Activated CD4-positive, alpha-beta T cell treated with anti-CD3 and anti-CD28 coated beads for 24 hours (primary cell): ENCODE results near the gene ATF2.
"Not testable (repeated sequence)": the region's sequence is repeated elsewhere in the genome, so short reads cannot be mapped to it uniquely, and the experiment has no call there.

ENCODE experiments used
- DNase-seq, 2 donors: peaks; one replicate each; pipeline ENCODE4 v3.0.0-alpha.2; 2020; ENCODE audit warnings: low read depth in 2 of 2

ATF2 gene

DNA sequence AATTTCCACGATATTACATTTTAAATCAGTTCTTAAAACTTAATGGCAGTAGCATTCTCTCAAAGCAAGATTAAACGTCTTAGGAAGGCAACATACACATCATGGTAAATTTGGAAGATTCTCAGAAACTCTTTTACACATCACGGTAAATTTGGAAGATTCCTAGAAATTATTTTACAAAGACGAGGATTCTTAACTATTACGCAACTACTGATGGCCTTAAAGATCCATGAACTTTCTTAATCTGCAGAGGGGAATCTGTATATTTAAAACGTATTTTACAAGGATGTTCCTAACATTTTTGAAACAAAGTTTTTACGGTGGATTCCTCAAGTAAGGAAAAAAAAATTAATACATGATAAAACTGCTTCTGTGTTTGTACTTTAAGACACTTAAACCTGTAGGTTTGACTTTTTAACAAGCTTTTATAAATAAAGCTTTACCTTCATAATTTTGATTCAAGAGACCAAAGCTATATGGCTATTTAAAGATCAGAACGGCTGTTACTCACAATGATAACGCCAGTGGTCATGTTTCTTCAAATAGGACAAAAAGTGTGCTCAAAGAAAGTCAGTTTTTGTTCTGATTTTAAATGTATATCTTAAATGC lies 1.7 kb downstream of the ATF2 start:
- no peak for DNase-seq

- DNase-seq, result no peak
Observed at GRCh38 chr2:175164235-175164634, 3.8 kb downstream of the ATF2 start.

DNA sequence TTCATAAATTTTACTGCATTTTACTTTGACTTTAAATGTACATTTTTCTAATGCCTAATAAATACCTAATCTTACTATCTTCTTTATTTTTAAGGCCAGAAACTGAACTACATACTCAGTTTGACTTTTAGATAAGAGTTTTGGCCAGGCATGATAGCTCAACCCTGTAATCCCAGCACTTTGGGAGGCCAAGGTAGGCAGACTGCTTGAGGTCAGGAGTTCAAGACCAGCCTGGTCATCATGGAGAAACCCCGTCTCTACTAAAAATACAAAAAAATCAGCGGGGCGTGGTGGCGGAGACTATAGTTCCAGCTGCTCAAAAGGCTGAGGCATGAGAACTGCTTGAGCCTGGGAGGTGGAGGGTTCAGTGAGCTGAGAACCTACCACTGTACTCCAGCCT lies 9.1 kb downstream of the ATF2 start:
- no peak for DNase-seq

DNA sequence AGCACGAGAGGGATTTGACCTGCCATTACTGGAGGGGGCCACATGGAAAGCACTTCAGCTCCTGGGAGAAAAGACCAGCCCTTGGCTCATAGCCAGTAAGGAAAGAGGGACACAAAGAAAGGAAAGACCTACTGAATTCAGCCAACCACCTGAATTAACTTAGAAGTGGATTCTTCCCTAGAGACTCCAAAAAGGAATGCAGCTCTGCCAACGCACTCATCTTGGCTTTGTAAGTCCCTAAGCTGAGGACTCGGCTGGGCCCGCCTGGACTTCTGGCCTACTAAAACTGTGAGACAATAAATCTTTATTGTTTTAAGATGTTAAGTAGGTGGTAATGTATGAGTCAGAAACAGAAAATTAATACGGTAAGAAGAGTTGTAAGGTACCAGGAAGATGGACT lies 11.5 kb downstream of the ATF2 start:
- DNase-seq, result no peak

DNA sequence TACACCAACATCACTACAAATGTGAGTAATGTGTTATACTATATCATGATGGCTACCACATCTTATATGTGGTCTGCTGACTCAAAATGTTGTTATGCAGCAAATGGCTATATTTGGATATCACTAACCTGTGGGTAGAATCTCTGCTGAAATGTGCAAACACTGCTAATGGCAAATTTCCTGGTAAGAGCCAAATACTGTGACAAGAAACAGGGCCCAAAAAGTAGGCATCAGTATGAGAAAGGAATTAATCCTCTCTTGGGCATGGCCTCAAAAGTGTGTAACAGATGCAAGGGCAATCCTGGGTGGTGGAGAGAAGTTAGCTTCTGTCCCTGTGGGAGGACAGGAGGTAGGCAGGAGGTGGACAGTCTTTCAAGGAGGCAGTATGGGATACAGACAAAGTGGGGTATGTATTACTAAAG lies 13.3 kb downstream of the ATF2 start:
- no peak for DNase-seq

DNA sequence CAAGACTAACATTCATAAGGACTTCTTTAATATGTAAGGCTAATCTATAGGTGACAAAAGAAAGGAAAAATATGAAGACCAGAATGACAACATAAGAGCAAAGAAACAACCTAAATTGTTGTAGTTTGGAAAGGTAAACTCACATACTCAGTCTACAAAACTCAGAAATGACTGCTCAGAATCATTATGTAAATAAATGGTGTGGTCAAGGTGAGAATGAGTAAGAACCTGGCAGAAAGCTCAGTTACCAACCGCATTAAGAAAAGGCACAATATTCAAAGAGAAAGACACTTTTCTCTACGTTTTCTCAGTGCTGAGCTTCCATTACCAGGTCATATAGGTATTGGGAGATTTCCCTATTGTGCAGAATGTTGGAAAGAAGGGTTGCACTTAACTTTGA lies 15.8 kb downstream of the ATF2 start:
- DNase-seq, result no peak

GRCh38 chr2:175151791-175152190 lies 16.2 kb downstream of the ATF2 start:
- DNase-seq, result no peak

GRCh38 chr2:175147186-175147585 lies 20.8 kb downstream of the ATF2 start:
- no peak for DNase-seq

DNA sequence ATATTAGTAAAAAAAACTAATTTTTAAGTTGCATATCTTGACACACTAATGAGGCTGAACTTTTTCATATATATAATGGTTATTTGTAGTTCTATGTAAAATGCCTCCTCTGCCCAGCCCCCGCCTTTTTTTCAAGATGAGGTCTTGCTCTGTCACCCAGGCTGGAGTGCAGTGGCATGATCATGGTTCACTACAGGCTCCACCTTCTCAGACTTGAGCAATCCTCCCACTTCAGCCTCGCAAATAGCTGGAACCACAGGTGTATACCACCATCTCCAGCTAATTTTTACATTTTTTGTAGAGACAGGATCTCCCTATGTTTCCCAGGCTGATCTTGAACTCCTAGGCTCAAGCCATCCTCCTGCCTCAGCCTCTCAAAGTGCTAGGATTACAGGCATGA lies 24.3 kb downstream of the ATF2 start:
- no peak for DNase-seq

DNA sequence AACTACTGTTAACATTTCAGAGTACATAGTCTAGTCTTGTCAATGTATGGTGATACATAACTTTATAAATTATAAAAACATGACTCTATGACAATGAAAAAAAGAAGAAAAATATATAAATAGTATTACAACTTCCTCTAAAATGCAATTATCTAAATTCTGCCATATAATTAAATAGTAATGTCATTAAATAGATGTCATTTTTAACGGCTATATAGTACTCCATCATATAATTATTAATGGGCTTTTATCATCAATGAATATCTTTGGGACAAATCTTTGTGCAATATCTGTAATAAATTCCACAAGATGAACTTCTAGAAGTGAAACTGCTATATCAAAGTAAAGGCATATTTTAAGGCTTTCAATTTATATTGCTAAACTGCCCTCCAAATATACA lies 24.8 kb downstream of the ATF2 start:
- no peak for DNase-seq

DNA sequence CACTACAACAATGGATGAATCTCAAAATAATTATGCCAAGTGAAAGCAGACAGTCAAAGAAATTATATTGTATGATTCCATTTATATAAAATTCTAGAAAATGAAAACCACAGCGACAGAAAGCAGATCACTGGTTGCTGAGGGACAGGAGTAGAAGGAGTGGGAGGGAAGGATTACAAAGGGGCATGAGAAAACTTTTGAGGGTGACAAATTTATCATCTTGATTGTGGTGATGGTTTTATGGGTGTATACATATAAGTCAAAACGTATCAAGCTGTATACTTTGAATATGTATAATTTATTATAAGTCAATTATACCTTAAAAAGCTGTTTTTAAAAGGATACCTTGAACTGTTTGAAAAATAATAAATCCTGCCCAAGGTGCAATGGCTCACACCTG lies 27.7 kb downstream of the ATF2 start:
- no peak for DNase-seq

DNA sequence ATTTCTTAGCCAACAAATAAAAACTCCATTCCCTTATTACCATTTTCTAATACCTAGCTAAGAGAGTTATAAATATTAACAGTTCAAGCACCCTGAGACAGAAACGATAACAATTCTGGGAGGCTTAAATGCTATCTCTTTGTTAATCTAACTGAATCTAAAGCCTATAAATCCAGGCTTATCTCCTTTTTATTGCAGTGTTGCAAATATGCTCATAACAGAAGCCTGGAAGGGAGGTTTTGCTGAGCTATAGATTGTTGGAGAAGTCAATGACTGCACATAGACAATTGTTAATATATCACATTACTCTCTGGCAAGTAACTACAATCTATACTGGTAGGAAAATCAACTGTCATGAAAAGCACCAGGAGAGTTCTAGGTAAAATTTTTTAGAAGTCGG lies 30.2 kb downstream of the ATF2 start:
- DNase-seq, result no peak

DNA sequence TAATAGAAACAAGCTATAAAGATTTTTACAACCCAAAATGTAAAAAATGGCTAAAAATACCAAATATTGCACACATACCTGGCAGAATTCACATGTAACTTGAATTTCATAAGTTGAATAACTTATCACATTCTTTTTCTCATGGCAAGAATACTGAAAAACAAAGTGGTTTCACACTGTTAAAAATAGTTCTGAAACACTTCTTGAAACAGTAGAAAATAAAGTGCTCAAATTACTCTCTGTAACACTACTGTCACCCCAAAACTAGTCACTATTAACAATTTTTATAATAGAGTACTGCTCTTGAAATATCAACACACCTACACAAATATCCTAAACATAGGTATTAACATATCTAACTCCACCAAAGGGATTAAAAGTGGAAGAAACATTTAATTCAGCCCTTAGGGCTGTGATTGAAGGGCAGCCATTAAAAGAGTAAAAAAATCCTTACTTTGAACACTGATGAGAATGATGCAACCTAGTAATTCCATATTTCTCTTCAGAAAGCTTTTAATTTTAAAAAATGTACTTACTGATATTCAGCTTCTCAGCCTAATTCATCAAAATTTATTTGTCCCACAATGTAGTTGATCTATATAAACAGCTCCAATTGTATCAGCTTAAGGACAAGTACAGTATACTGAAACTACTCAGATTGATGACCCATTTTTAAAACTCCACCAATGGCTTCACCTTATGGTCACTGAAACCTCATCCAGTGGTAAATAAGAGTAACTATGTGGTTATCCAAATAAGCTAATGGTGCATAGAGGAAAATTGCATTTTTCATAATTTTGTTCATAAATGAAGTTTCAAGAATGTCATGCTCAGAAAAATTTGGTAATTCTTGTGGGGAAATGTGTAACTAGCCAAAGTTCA lies 31.4 kb downstream of the ATF2 start:
- DNase-seq, result no peak

GRCh38 chr2:175135862-175136261 lies 32.1 kb downstream of the ATF2 start:
- no peak for DNase-seq

- no peak for DNase-seq
Observed at GRCh38 chr2:175135177-175135576, 32.8 kb downstream of the ATF2 start.

- DNase-seq, result no peak
Observed at GRCh38 chr2:175131252-175131651, 36.8 kb downstream of the ATF2 start.

GRCh38 chr2:175126661-175127060 lies 41.3 kb downstream of the ATF2 start:
- DNase-seq, result no peak

DNA sequence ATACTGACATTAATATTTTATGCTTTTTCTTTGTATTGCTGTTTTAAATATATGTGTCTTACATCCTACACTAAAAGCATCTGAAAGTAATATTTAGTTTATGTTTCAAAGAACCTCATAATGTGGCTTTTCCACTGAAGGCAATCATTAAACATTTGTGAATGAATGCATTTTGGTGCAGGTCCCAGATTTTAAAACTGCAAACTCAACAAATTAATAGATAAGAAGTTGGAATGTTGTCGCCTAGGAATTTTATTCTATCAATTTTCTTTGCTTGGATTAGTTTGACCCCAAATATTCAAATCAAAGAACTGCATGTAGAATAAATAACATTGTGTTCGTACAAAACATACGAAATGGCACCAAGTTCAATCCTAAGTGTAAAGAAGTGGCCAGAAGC lies 44.7 kb downstream of the ATF2 start:
- no peak for DNase-seq

DNA sequence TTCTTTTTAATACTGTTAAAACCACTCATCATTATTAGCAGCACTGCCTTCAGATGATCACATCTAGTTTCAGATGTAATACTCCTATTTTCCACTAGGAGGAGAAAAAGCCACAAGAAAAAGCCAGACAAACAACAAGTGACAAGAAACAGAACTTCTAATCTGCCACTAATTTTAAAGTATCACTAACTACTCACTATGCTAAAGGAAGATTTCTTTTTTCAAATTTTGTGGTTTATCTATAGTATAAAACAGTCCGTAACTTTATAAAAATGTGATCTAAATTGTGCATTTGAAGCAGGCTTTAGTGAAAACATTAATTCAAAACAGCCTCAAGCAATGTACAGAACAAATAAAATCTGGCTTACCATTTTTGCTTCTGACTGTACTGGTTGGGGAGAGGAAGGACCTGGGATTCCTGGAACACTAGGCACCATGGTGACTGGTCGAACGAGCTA lies 56.8 kb downstream of the ATF2 start:
- DNase-seq, result no peak

- not testable (repeated sequence) for DNase-seq
Observed at GRCh38 chr2:175108091-175108490, 59.9 kb downstream of the ATF2 start.

DNA sequence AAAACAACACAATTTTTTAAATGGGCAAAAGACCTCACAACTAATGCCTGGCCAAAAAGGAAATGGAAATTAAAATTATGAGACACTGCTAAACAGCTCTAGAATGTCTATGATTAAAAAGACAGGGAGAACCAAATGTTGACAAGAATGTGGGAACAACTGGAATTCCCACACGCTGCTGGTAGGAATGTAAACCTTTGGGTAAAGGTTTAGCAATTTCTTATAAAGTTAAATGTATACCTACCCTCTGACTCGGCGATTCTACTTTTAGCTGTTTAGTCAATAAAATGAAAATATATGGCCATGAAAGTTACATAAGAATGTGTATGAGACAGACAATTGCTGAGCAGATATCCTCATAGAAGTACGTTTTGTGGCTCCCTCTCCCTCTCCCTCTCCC lies 60.9 kb downstream of the ATF2 start:
- no peak for DNase-seq

GRCh38 chr2:175103191-175103590 lies 64.8 kb downstream of the ATF2 start:
- DNase-seq, result no peak

DNA sequence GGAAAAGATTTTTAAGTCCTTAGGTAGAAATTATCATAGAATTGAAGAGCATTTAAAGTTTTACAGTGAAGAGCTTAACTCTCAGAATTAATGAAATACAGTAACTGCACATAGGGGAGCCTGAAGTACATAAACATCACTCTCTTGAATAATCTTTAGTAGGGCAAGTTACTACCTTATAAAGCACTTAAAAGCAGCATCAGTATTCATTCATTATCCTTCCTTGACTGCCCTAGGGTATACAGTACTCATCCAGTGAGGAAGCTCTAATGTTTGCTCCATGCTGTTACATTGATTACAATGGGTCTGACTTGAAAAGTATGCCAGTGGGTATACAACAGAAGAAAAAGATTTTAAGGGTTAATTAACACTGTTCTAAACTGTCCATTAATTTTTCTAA lies 66.5 kb downstream of the ATF2 start:
- DNase-seq, result no peak
